RWPE2 (cell line): ENCODE results near the gene UBE2D3.
A peak's percentile ranks its signal among the peaks of the same experiment; 100 is the strongest.

Experiments
- ATAC-seq: fragments of 200-7000 bp; cut with Tn5 transposase; 3 replicates; pipeline ENCODE4 v1.9.1; 2021; ENCODE audit warnings: low read depth
- DNase-seq: peaks from one replicate; pipeline ENCODE4 v3.0.0-alpha.2; 2020; ENCODE audit warnings: low spot score
- H3K27ac ChIP-seq: fragments of 450-650 bp; 2 replicates; pipeline ENCODE4 v1.5.1; 2017; ENCODE audit warnings: mild to moderate bottlenecking; ENCODE audit not compliant: poor library complexity, severe bottlenecking
- H3K27me3 ChIP-seq: fragments of 250-450 bp; sonication (Bioruptor Pico); 2 replicates; pipeline ENCODE4 v1.5.1; 2021; ENCODE audit warnings: mild to moderate bottlenecking, moderate library complexity; ENCODE audit not compliant: insufficient read depth, poor library complexity, severe bottlenecking
- H3K36me3 ChIP-seq: fragments of 250-450 bp; sonication (Bioruptor Pico); 2 replicates; pipeline ENCODE4 v1.5.1; 2020; ENCODE audit warnings: low read depth, mild to moderate bottlenecking, moderate library complexity
- H3K4me1 ChIP-seq: fragments of 250-450 bp; sonication (Bioruptor Pico); 2 replicates; pipeline ENCODE4 v1.5.1; 2021; ENCODE audit warnings: mild to moderate bottlenecking, moderate library complexity; ENCODE audit not compliant: insufficient read depth, poor library complexity, severe bottlenecking
- H3K4me3 ChIP-seq: fragments of 250-450 bp; sonication (Bioruptor Pico); 2 replicates; pipeline ENCODE4 v1.5.1; 2021; ENCODE audit warnings: mild to moderate bottlenecking, moderate library complexity; ENCODE audit not compliant: severe bottlenecking
- H3K9me3 ChIP-seq: fragments of 250-450 bp; sonication (Bioruptor Pico); 2 replicates; pipeline ENCODE4 v1.5.1; 2021; ENCODE audit warnings: mild to moderate bottlenecking, moderate library complexity; ENCODE audit not compliant: severe bottlenecking
- TF ChIP-seq, protein P1 (sequence below): fragments of 450-650 bp; IDR thresholded peaks from one replicate; pipeline ENCODE4 v1.5.1; 2017; ENCODE audit warnings: mild to moderate bottlenecking, moderate library complexity; ENCODE audit not compliant: poor library complexity, severe bottlenecking

Gene UBE2D3

DNA sequence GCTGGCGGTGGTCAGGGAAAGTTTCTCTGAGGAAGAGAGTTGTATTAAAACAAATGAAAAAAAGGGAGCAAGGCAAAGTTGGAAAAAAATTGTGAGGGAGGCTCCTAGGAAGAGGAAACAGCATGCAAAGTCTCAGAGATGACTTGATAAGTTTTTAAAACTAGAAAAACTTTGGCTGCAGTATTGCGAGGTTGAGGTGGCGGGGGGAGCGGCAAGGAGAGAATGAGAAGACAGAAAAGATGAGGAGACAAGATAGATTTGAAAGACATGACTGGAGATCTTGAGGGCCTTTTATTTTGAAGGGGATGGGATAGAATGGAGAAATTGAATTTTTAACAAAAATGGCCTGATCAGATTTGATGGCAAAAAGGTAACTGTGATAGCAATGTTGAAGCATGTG, 4.8 kb upstream of the UBE2D3 start:
- no peaks in the 10 kb centered on the region for H3K27me3 ChIP-seq
- DNase-seq, result no peak
- H3K27ac ChIP-seq, result no peak overlapping the region
- TF ChIP-seq, protein P1, sequence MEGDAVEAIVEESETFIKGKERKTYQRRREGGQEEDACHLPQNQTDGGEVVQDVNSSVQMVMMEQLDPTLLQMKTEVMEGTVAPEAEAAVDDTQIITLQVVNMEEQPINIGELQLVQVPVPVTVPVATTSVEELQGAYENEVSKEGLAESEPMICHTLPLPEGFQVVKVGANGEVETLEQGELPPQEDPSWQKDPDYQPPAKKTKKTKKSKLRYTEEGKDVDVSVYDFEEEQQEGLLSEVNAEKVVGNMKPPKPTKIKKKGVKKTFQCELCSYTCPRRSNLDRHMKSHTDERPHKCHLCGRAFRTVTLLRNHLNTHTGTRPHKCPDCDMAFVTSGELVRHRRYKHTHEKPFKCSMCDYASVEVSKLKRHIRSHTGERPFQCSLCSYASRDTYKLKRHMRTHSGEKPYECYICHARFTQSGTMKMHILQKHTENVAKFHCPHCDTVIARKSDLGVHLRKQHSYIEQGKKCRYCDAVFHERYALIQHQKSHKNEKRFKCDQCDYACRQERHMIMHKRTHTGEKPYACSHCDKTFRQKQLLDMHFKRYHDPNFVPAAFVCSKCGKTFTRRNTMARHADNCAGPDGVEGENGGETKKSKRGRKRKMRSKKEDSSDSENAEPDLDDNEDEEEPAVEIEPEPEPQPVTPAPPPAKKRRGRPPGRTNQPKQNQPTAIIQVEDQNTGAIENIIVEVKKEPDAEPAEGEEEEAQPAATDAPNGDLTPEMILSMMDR, result no peak
- H3K9me3 ChIP-seq, result no peaks in the 10 kb centered on the region
- ATAC-seq, result no peak
- peaks cover 9% of the 10 kb centered on the region for H3K4me1 ChIP-seq
- H3K4me3 ChIP-seq, result no peak overlapping the region
- no peaks in the 10 kb centered on the region for H3K36me3 ChIP-seq

DNA sequence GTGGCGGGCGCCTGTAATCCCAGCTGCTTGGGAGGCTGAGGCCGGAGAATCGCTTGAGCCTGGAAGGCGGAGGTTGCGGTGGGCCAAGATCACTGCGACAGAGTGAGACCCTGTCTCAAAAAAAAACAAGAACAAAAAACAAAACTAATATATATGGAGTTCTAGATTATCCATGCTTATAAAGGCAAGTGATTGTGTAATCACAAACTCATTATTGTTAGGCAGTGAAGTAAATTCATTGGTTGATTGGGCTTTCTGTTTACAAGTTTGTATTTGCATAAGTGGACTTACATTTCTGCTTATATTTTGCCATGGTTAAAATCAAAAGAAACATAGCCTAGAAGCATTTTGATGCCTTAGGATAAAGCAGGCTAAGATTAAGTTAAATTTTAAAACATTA, 2.5 kb upstream of the UBE2D3 start:
- H3K4me3 ChIP-seq, result no peak overlapping the region
- H3K27me3 ChIP-seq, result no peaks in the 10 kb centered on the region
- DNase-seq, result no peak
- TF ChIP-seq, protein P1, result no peak
- H3K4me1 ChIP-seq, result peaks cover 9% of the 10 kb centered on the region
- H3K36me3 ChIP-seq, result peaks cover 19% of the 10 kb centered on the region
- H3K27ac ChIP-seq, result peak overlapping the region; percentile 91
- ATAC-seq, result no peak
- H3K9me3 ChIP-seq, result no peaks in the 10 kb centered on the region

DNA sequence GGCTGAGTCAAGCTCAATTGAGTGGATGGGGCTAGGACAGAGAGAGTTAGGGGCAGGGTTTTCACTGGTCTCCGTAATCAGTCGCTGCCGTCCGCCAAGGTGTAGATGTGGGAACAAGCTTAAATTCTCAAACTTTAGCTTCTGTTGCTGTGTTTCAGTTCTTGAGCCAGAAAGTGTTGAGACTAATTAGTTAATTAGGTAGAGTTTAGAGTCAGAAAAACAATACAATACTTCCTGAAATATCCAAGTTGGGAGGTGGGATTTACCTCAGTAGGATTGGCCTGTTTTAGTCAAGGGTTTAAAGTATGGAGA, 1.1 kb upstream of the UBE2D3 start:
- peaks cover 22% of the 10 kb centered on the region for H3K4me1 ChIP-seq
- no peak; the same call in 2 of the 3 replicates for ATAC-seq
- TF ChIP-seq, protein P1, result peak; percentile 8
- H3K4me3 ChIP-seq, result peak overlapping the region; percentile 93
- H3K27ac ChIP-seq, result peak overlapping the region; percentile 91
- peaks cover 32% of the 10 kb centered on the region for H3K36me3 ChIP-seq
- no peak for DNase-seq
- H3K9me3 ChIP-seq, result no peaks in the 10 kb centered on the region
- H3K27me3 ChIP-seq, result no peaks in the 10 kb centered on the region

DNA sequence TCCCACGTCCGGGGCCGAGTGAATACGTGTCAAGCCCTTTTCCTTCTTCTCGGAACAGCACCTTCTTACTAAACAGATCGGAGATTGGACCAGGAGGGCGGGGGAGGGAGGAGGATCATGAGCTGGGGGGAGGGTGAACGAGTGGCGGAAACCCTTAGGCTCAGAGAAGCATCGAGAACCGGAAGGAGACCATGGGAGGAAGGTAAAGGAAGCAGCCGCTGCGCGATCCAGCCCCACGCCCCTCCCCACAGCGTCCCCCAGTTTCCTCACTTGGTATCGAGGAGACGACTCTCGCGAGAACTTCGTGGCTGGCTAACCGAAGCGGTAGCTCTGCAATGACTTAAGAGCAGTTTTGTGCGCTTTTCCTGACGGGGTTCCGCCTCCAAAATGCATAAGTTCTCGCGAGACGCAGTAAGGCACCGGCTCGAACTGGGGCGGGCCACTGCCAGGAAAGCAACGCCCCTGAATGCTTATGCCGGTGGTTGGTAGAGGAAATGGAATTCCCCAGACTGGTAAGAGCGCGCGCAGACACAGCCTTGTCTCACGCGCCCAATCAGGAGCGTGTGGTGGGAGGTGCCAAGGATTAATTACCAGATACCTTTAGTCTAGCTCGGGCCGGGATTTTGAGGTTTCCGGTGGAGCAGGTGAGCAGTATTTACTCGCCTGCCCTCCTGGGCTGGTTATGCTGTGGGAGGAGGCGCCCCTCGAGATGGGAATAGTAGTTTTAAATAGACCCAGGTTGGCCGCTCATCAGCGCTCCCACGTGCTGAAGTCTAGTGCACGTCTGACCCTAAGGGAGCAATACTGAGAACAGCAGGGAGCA, 534 bp upstream of the UBE2D3 start:
- Histone ChIP-seq H3K36me3 (peaks cover 38% of the 10 kb centered on the region), H3K9me3 (no peaks in the 10 kb centered on the region), H3K4me1 (peaks cover 28% of the 10 kb centered on the region), H3K27me3 (no peaks in the 10 kb centered on the region), H3K27ac (peak overlapping the region; percentile 91), H3K4me3 (peak overlapping the region; percentile 93)
- DNase-seq, result peak; percentile 100
- TF ChIP-seq, protein P1, result no peak
- ATAC-seq, result peak; percentile 77
